Neural cell (in vitro differentiated cells): ENCODE results near the gene HSFX4. TPM values are rescaled to one million over a fixed set of nuclear protein-coding genes. Genes with fewer than 3 reads are reported as not detected.
"Not testable (repeated sequence)": the region's sequence is repeated elsewhere in the genome, so short reads cannot be mapped to it uniquely, and the experiment has no call there.

ENCODE experiments used
- H2AFZ ChIP-seq: fragments of 200-600, 300-800 bp; sonication (generic), shearing (Covaris generic); 2 replicates; pipeline ENCODE4 v1.6.0; 2014; ENCODE audit warnings: low read depth, mild to moderate bottlenecking, antibody characterized with exemption, low read length, moderate library complexity
- H3F3A ChIP-seq: fragments of 200-600 bp; shearing (Covaris generic); 2 replicates; pipeline ENCODE4 v1.6.1; 2016; ENCODE audit warnings: mild to moderate bottlenecking, moderate library complexity, mixed read lengths, antibody characterized with exemption, low read length; ENCODE audit not compliant: insufficient read depth, poor library complexity, severe bottlenecking
- H3K27ac ChIP-seq: fragments of 200-600, 300-800 bp; sonication (generic), shearing (Covaris generic); 2 replicates; pipeline ENCODE4 v1.5.1; 2014; ENCODE audit warnings: mild to moderate bottlenecking, low read length, moderate library complexity
- H3K27me3 ChIP-seq: fragments of 300-800, 200-600 bp; sonication (generic), shearing (Covaris generic); 2 replicates; pipeline ENCODE4 v1.6.0; 2014; ENCODE audit warnings: mild to moderate bottlenecking, low read depth, low read length, moderate library complexity; ENCODE audit not compliant: insufficient read depth
- H3K36me3 ChIP-seq: fragments of 300-800, 200-600 bp; sonication (generic), shearing (Covaris generic); 2 replicates; pipeline ENCODE4 v1.5.1; 2014; ENCODE audit warnings: mild to moderate bottlenecking, antibody characterized with exemption, low read length, moderate library complexity; ENCODE audit not compliant: insufficient read depth
- H3K4me2 ChIP-seq: fragments of 300-800, 200-600 bp; sonication (generic), shearing (Covaris generic); 2 replicates; pipeline ENCODE4 v1.6.0; 2014; ENCODE audit warnings: mild to moderate bottlenecking, low read length
- H3K4me3 ChIP-seq: fragments of 300-800, 200-600 bp; sonication (generic), shearing (Covaris generic); 2 replicates; pipeline ENCODE4 v1.5.1; 2014; ENCODE audit warnings: mild to moderate bottlenecking, low read length, moderate library complexity
- H3K79me2 ChIP-seq: fragments of 200-600 bp; shearing (Covaris generic); replicated peaks from 2 replicates; pipeline ENCODE4 v1.6.0; 2014; ENCODE audit warnings: mild to moderate bottlenecking, low read length, moderate library complexity; ENCODE audit not compliant: insufficient read depth
- H3K9ac ChIP-seq: fragments of 300-800, 200-600 bp; sonication (generic), shearing (Covaris generic); 2 replicates; pipeline ENCODE4 v1.6.1; 2016; ENCODE audit warnings: mild to moderate bottlenecking, low read length, mixed read lengths
- H3K9me2 ChIP-seq: fragments of 200-600 bp; shearing (Covaris generic); 2 replicates; pipeline ENCODE4 v1.6.1; 2016; ENCODE audit warnings: mild to moderate bottlenecking, low read length, mixed read lengths; ENCODE audit not compliant: insufficient read depth
- H3K9me3 ChIP-seq: fragments of 200-600, 300-800 bp; sonication (generic), shearing (Covaris generic); 2 replicates; pipeline ENCODE4 v1.6.1; 2016; ENCODE audit warnings: mild to moderate bottlenecking, mixed run types, low read length, moderate library complexity, mixed read lengths
- H4K20me1 ChIP-seq: fragments of 200-600 bp; shearing (Covaris generic); 2 replicates; pipeline ENCODE4 v1.6.1; 2016; ENCODE audit warnings: mild to moderate bottlenecking, mixed run types; ENCODE audit not compliant: insufficient read depth
- EP300 ChIP-seq: fragments of 450-650 bp; conservative IDR thresholded peaks from 2 replicates; pipeline ENCODE4 v1.6.1; 2014; ENCODE audit warnings: antibody characterized with exemption, mild to moderate bottlenecking, moderate library complexity; ENCODE audit not compliant: poor library complexity, severe bottlenecking
- EZH2 ChIP-seq: fragments of 200-600, 300-800 bp; shearing (Covaris generic), sonication (generic); IDR thresholded peaks from 2 replicates; pipeline ENCODE4 v1.6.1; 2014; ENCODE audit warnings: antibody characterized with exemption, low read length, borderline replicate concordance, mild to moderate bottlenecking; ENCODE audit not compliant: insufficient read depth, poor library complexity, severe bottlenecking
- MXI1 ChIP-seq: fragments of 450-650 bp; conservative IDR thresholded peaks from 2 replicates; pipeline ENCODE4 v1.6.1; 2014; ENCODE audit warnings: antibody characterized with exemption, mild to moderate bottlenecking; ENCODE audit not compliant: poor library complexity, severe bottlenecking
- POLR2AphosphoS5 ChIP-seq: IDR thresholded peaks from 2 replicates; pipeline ENCODE4 v1.6.1; 2012
- RAD21 ChIP-seq: fragments of 450-650 bp; conservative IDR thresholded peaks from 2 replicates; pipeline ENCODE4 v1.6.1; 2014; ENCODE audit warnings: antibody characterized with exemption, mild to moderate bottlenecking, moderate library complexity
- SMC3 ChIP-seq: fragments of 450-650 bp; conservative IDR thresholded peaks from 2 replicates; pipeline ENCODE4 v1.6.1; 2014; ENCODE audit warnings: antibody characterized with exemption, mild to moderate bottlenecking, moderate library complexity; ENCODE audit not compliant: poor library complexity
- TAF1 ChIP-seq: IDR thresholded peaks from 2 replicates; pipeline ENCODE4 v1.6.1; 2012; ENCODE audit warnings: low read depth
- polyA minus RNA-seq: library from RNA; depleted of rRNA, polyadenylated mRNA; stranded (reverse); fragments of >200 nt; gene quantifications from 2 replicates; pipeline ENCODE4 v1.2.3, GENCODE V29; 2014
- polyA plus RNA-seq: library from polyadenylated mRNA; depleted of rRNA; stranded (reverse); fragments of >200 nt; gene quantifications from 2 replicates; pipeline ENCODE4 v1.2.3, GENCODE V29; 2014
- TF ChIP-seq, protein P1 (sequence below): fragments of 450-650 bp; IDR thresholded peaks from 2 replicates; pipeline ENCODE4 v1.5.1; 2014; ENCODE audit warnings: antibody characterized with exemption, mild to moderate bottlenecking, moderate library complexity; ENCODE audit not compliant: poor library complexity, severe bottlenecking
- TF ChIP-seq, protein P2 (sequence below): IDR thresholded peaks from 2 replicates; pipeline ENCODE4 v1.6.1; 2012; ENCODE audit warnings: borderline replicate concordance

HSFX4 gene, protein sequence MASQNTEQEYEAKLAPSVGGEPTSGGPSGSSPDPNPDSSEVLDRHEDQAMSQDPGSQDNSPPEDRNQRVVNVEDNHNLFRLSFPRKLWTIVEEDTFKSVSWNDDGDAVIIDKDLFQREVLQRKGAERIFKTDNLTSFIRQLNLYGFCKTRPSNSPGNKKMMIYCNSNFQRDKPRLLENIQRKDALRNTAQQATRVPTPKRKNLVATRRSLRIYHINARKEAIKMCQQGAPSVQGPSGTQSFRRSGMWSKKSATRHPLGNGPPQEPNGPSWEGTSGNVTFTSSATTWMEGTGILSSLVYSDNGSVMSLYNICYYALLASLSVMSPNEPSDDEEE
- polyA plus RNA-seq (not detected in 2 replicates), polyA minus RNA-seq (not detected in 2 replicates)

DNA sequence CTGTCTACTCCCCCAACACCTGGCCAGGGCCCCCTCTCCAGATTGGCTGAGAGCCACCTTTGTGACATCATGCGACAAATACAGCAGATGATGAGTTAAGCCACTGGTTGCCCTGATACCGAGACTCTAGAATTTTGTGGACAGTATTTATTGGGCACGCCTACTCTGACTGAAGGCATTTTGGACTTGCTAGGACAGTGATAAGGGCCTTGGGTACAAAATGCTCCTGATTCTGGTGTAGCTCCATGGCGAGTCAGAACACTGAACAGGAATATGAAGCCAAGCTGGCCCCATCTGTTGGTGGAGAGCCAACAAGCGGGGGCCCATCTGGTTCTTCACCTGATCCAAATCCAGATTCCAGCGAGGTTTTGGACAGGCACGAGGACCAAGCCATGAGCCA, at the start of gene HSFX4:
HSFX4 (plus strand) TSS at position 174 of the 400 bp plus-strand sequence; CDS start at position 246, 72 bp downstream.
- not testable (repeated sequence) for H3K9me3 ChIP-seq, H2AFZ ChIP-seq

DNA sequence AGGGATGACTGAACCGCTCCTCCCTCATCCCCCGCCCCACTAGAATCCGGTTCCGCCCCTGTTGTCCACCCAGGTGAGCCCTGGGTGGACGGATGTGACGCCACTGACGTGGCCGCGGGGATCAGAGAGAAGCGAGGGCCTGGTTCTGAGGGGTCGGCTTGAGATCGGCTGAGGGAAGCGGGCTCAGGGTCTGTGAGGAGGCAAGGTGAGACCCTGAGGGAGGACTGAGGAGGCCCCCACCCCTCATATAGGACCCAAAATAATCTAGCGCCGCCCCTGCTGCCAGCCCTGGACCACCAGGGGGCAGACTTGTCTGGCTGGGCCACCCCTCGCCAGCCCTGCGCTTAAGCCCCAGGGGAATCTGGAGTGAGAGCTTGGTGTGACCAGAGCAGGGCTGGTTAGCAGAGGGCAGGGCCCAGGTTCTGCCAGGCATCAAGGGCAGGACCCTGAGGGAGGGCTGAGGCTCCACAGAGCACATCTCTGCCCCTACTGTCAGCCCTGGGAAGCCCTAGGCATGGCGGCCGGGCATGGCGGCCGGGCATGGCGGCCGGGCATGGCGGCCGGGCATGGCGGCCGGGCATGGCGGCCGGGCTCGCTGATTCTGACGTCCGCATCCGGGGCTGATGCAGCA, 48.2 kb upstream of the HSFX4 start, which contains the start of gene MAGEA8:
MAGEA8 (plus strand) TSS at position 103 of the 631 bp plus-strand sequence. CDS start 3,090 bp downstream, outside the sequence.
- Histone ChIP-seq H3K4me3 (no peak within 1 kb of the TSS), H4K20me1 (no peaks in the 10 kb centered on the region), H3F3A (no peaks in the 10 kb centered on the region), H3K4me2 (no peak within 1 kb of the TSS), H2AFZ (no peak within 1 kb of the TSS), H3K9ac (no peak within 1 kb of the TSS), H3K79me2 (no peaks in the 10 kb centered on the region), H3K27ac (no peak within 1 kb of the TSS), H3K27me3 (no peaks in the 10 kb centered on the region), H3K9me2 (no peaks in the 10 kb centered on the region), H3K36me3 (no peaks in the 10 kb centered on the region), H3K9me3 (no peaks in the 10 kb centered on the region)
- no peak for TF ChIP-seq RAD21
- TF ChIP-seq EZH2 = no peak
- TF ChIP-seq TAF1 = no peak
- no peak for TF ChIP-seq SMC3
- no peak for TF ChIP-seq EP300
- TF ChIP-seq, protein P1, sequence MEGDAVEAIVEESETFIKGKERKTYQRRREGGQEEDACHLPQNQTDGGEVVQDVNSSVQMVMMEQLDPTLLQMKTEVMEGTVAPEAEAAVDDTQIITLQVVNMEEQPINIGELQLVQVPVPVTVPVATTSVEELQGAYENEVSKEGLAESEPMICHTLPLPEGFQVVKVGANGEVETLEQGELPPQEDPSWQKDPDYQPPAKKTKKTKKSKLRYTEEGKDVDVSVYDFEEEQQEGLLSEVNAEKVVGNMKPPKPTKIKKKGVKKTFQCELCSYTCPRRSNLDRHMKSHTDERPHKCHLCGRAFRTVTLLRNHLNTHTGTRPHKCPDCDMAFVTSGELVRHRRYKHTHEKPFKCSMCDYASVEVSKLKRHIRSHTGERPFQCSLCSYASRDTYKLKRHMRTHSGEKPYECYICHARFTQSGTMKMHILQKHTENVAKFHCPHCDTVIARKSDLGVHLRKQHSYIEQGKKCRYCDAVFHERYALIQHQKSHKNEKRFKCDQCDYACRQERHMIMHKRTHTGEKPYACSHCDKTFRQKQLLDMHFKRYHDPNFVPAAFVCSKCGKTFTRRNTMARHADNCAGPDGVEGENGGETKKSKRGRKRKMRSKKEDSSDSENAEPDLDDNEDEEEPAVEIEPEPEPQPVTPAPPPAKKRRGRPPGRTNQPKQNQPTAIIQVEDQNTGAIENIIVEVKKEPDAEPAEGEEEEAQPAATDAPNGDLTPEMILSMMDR = no peak
- TF ChIP-seq POLR2AphosphoS5 = no peak
- no peak for TF ChIP-seq MXI1
- TF ChIP-seq, protein P2, sequence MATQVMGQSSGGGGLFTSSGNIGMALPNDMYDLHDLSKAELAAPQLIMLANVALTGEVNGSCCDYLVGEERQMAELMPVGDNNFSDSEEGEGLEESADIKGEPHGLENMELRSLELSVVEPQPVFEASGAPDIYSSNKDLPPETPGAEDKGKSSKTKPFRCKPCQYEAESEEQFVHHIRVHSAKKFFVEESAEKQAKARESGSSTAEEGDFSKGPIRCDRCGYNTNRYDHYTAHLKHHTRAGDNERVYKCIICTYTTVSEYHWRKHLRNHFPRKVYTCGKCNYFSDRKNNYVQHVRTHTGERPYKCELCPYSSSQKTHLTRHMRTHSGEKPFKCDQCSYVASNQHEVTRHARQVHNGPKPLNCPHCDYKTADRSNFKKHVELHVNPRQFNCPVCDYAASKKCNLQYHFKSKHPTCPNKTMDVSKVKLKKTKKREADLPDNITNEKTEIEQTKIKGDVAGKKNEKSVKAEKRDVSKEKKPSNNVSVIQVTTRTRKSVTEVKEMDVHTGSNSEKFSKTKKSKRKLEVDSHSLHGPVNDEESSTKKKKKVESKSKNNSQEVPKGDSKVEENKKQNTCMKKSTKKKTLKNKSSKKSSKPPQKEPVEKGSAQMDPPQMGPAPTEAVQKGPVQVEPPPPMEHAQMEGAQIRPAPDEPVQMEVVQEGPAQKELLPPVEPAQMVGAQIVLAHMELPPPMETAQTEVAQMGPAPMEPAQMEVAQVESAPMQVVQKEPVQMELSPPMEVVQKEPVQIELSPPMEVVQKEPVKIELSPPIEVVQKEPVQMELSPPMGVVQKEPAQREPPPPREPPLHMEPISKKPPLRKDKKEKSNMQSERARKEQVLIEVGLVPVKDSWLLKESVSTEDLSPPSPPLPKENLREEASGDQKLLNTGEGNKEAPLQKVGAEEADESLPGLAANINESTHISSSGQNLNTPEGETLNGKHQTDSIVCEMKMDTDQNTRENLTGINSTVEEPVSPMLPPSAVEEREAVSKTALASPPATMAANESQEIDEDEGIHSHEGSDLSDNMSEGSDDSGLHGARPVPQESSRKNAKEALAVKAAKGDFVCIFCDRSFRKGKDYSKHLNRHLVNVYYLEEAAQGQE = no peak

More for the DNA sequence above, at the start of gene HSFX4:
- not testable (repeated sequence) for H3K27ac ChIP-seq, H4K20me1 ChIP-seq, H3K79me2 ChIP-seq, H3K4me3 ChIP-seq, H3K27me3 ChIP-seq, H3K4me2 ChIP-seq, H3K9ac ChIP-seq, H3F3A ChIP-seq, H3K36me3 ChIP-seq, H3K9me2 ChIP-seq

DNA sequence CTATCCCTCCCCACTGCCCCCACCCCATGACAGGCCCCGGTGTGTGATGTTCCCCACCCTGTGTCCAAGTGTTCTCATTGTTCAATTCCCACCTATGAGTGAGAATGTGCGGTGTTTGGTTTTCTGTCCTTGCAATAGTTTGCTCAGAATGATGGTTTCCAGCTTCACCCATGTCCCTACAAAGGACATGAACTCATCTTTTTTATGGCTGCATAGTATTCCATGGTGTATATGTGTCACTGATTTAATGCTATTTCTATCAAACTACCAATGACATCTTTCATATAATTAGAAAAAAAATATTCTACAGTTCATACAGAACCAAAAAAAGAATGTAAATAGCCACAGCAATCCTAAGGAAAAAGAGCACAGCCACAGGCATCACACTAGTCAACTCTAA, 38.5 kb upstream of the HSFX4 start:
- H3K27me3 ChIP-seq, H3K9me2 ChIP-seq, H3K36me3 ChIP-seq, H3K79me2 ChIP-seq, H2AFZ ChIP-seq, H3K4me3 ChIP-seq, H3K9ac ChIP-seq, H3K9me3 ChIP-seq, H3K4me2 ChIP-seq, H4K20me1 ChIP-seq, H3K27ac ChIP-seq, H3F3A ChIP-seq: not testable (repeated sequence)
